ENCODE results near the gene UBL4B.

- TF ChIP-seq POLR2A (IDR thresholded peaks at IDR 0.05) (no peak), CTCF (IDR thresholded peaks at IDR 0.05) (no peak)
Measured at GRCh38 chr1:110114173-110114572, 1.9 kb downstream of the UBL4B start.
